Measurements from ENCODE around the gene MICU2. TPM values are rescaled to one million over a fixed set of nuclear protein-coding genes. Genes with fewer than 3 reads are reported as not detected.
"Not testable (repeated sequence)": the region's sequence is repeated elsewhere in the genome, so short reads cannot be mapped to it uniquely, and the experiment has no call there.

The MICU2 gene
- total RNA-seq, 4 donors from 2014 or later, result 50.8 to 108 (median 77.4) TPM

GRCh38 chr13:21590231-21590630 lies 13.7 kb downstream of the MICU2 start:
- no peak for DNase-seq (ENCODE audit: low spot score in 2 of 2)
- no peak for TF ChIP-seq POLR2A (IDR thresholded peaks at IDR 0.05)
- TF ChIP-seq CTCF (IDR thresholded peaks at IDR 0.05), result no peak
- 92 to 94% methylated on average over 5 of the region's 5 CpGs for WGBS, 2 donors
- intact Hi-C loops (cut with DNase I; ENCODE audit: low total_unique reads), result no loop called here
- H3K4me3 ChIP-seq (ENCODE audit: low read depth, poor library complexity, severe bottlenecking), result no peak overlapping the region

DNA sequence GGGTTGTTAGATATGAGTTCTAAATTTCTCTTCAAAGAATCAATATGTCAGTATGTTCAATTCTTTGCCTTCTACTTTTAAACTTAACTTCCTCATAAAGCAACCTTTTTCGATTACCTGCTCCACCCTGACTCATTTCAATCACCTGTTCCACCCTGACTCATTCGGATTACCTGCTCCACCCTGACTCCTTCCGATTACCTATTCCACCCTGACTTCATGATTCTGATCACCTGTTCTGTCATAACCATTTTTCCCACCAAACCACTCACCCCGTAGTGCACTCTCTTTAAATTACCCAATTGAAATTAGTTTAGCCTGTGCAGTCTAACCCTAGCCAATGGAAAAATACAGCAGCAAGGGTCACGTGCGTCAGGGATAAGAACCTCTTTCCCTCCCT lies 14.5 kb downstream of the MICU2 start:
- WGBS, 2 donors, result 90 to 91% methylated on average over 6 of the region's 6 CpGs
- DNase-seq (ENCODE audit: low spot score in 2 of 2); intact Hi-C loops (cut with DNase I; ENCODE audit: low total_unique reads); H3K4me3 ChIP-seq (ENCODE audit: low read depth, poor library complexity, severe bottlenecking): not testable (repeated sequence)

GRCh38 chr13:21588411-21588810 lies 15.6 kb downstream of the MICU2 start:
- 92 to 95% methylated on average over 5 of the region's 5 CpGs for WGBS, 2 donors
- H3K4me3 ChIP-seq (ENCODE audit: low read depth, poor library complexity, severe bottlenecking); intact Hi-C loops (cut with DNase I; ENCODE audit: low total_unique reads); DNase-seq (ENCODE audit: low spot score in 2 of 2): not testable (repeated sequence)

- intact Hi-C loops (cut with DNase I; ENCODE audit: low total_unique reads), result no loop called here
- 54 to 68% methylated on average over 1 of the region's 1 CpG for WGBS, 2 donors
- TF ChIP-seq CTCF (IDR thresholded peaks at IDR 0.05) (no peak), POLR2A (IDR thresholded peaks at IDR 0.05) (no peak)
- no peak overlapping the region for H3K4me3 ChIP-seq (ENCODE audit: low read depth, poor library complexity, severe bottlenecking)
- DNase-seq (ENCODE audit: low spot score in 2 of 2), result no peak
These were observed 18.9 kb downstream of the MICU2 start for GRCh38 chr13:21584973-21585592.

- intact Hi-C loops (cut with DNase I; ENCODE audit: low total_unique reads), result no loop called here
- 80 to 86% methylated on average over 2 of the region's 2 CpGs for WGBS, 2 donors
- DNase-seq (ENCODE audit: low spot score in 2 of 2), result no peak
- no peak overlapping the region for H3K4me3 ChIP-seq (ENCODE audit: low read depth, poor library complexity, severe bottlenecking)
- TF ChIP-seq POLR2A (IDR thresholded peaks at IDR 0.05), result no peak
- TF ChIP-seq CTCF (IDR thresholded peaks at IDR 0.05), result no peak
These were observed 20.5 kb downstream of the MICU2 start for GRCh38 chr13:21583478-21583877.

GRCh38 chr13:21580736-21581135 lies 23.2 kb downstream of the MICU2 start:
- H3K4me3 ChIP-seq (ENCODE audit: low read depth, poor library complexity, severe bottlenecking), result no peak overlapping the region
- TF ChIP-seq CTCF (IDR thresholded peaks at IDR 0.05) (no peak), POLR2A (IDR thresholded peaks at IDR 0.05) (no peak)
- intact Hi-C loops (cut with DNase I; ENCODE audit: low total_unique reads), result no loop called here
- DNase-seq (ENCODE audit: low spot score in 2 of 2), result no peak

GRCh38 chr13:21579754-21580316 lies 24.1 kb downstream of the MICU2 start:
- intact Hi-C loops (cut with DNase I; ENCODE audit: low total_unique reads), result no loop called here
- TF ChIP-seq CTCF (IDR thresholded peaks at IDR 0.05), result no peak
- TF ChIP-seq POLR2A (IDR thresholded peaks at IDR 0.05), result no peak
- 96% methylated on average over 3 of the region's 3 CpGs for WGBS, 2 donors
- no peak for DNase-seq (ENCODE audit: low spot score in 2 of 2)
- no peak overlapping the region for H3K4me3 ChIP-seq (ENCODE audit: low read depth, poor library complexity, severe bottlenecking)
